ENCODE results near the gene TMEM129.

- TF ChIP-seq POLR2A (IDR thresholded peaks at IDR 0.05; ENCODE audit: low read depth, low read length) (no peak), STAT1 (conservative IDR thresholded peaks at IDR 0.05) (no peak), FOXM1 (IDR thresholded peaks at IDR 0.05; ENCODE audit: low read depth, low read length) (no peak), NBN (IDR thresholded peaks at IDR 0.05) (no peak), NFYB (IDR thresholded peaks at IDR 0.05; ENCODE audit: insufficient read depth, low read depth, low read length) (no peak), CTCF (IDR thresholded peaks at IDR 0.05 in 2 of 3, conservative IDR thresholded peaks at IDR 0.05 in 1 of 3; ENCODE audit: control insufficient read depth in 2 of 3, extremely low read depth in 1 of 3, insufficient read depth in 1 of 3, low read depth in 3 of 3, low read length in 3 of 3) (no peak), CBX5 (IDR thresholded peaks at IDR 0.05; ENCODE audit: low read depth) (no peak), RAD21 (IDR thresholded peaks at IDR 0.05; ENCODE audit: insufficient read depth, low read depth, low read length) (no peak), ATF3 (IDR thresholded peaks at IDR 0.05; ENCODE audit: borderline replicate concordance, extremely low read depth, low read depth, low read length) (no peak), TCF12 (IDR thresholded peaks at IDR 0.05; ENCODE audit: low read depth, low read length) (no peak)
- TF ChIP-seq, protein P1, sequence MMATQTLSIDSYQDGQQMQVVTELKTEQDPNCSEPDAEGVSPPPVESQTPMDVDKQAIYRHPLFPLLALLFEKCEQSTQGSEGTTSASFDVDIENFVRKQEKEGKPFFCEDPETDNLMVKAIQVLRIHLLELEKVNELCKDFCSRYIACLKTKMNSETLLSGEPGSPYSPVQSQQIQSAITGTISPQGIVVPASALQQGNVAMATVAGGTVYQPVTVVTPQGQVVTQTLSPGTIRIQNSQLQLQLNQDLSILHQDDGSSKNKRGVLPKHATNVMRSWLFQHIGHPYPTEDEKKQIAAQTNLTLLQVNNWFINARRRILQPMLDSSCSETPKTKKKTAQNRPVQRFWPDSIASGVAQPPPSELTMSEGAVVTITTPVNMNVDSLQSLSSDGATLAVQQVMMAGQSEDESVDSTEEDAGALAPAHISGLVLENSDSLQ (IDR thresholded peaks at IDR 0.05): no peak
Measured at GRCh38 chr4:1713003-1713851, 7.9 kb downstream of the TMEM129 start.

Measured in GM12878 (cell line).